GM21723 (cell line): ENCODE data around the gene TBL3.
"Not testable (repeated sequence)": the region's sequence is repeated elsewhere in the genome, so short reads cannot be mapped to it uniquely, and the experiment has no call there.

Experiments used
- ATAC-seq: cut with Tn5 transposase; IDR thresholded peaks from one replicate; pipeline ENCODE4 v1.9.1; 2021; ENCODE audit warnings: mild to moderate bottlenecking, moderate library complexity; ENCODE audit not compliant: unreplicated experiment

The TBL3 gene

GRCh38 chr16:1942810-1943726, 28.8 kb upstream of the TBL3 start, which contains the start of gene MSRB1:
Gene MSRB1, minus strand, starts transcription at chr16:1943199. Its CDS starts 43 bp downstream, at chr16:1943156.
- peak; percentile 84 for ATAC-seq

- no peak for ATAC-seq
Measured at GRCh38 chr16:1944612-1945199, 27.1 kb upstream of the TBL3 start.

- ATAC-seq: no peak
Measured at GRCh38 chr16:1945559-1946391, 26.1 kb upstream of the TBL3 start.

- no peak for ATAC-seq
Measured at GRCh38 chr16:1946495-1947368, 25.1 kb upstream of the TBL3 start.

- no peak for ATAC-seq
Measured at GRCh38 chr16:1947369-1947670, 24.5 kb upstream of the TBL3 start.

- no peak for ATAC-seq
Measured at GRCh38 chr16:1949507-1949906, 22.3 kb upstream of the TBL3 start.

GRCh38 chr16:1950047-1950446, 21.8 kb upstream of the TBL3 start:
- no peak for ATAC-seq

- ATAC-seq: no peak
Measured at GRCh38 chr16:1950559-1950958, 21.3 kb upstream of the TBL3 start.

- no peak for ATAC-seq
Measured at GRCh38 chr16:1953734-1954133, 18.1 kb upstream of the TBL3 start.

GRCh38 chr16:1957434-1958142, 14.3 kb upstream of the TBL3 start:
- not testable (repeated sequence) for ATAC-seq

GRCh38 chr16:1958143-1958491, 13.7 kb upstream of the TBL3 start:
- ATAC-seq: not testable (repeated sequence)

- peak; percentile 6 for ATAC-seq
Measured at GRCh38 chr16:1958715-1959268, 13.1 kb upstream of the TBL3 start.

GRCh38 chr16:1959269-1960039, 12.4 kb upstream of the TBL3 start, which contains the start of gene NDUFB10:
Gene NDUFB10, plus strand, starts transcription at chr16:1959538. Its CDS starts 87 bp downstream, at chr16:1959625.
- ATAC-seq: peak; percentile 64

GRCh38 chr16:1960665-1961630, 10.9 kb upstream of the TBL3 start:
- ATAC-seq: no peak

GRCh38 chr16:1961651-1962067, 10.2 kb upstream of the TBL3 start:
- no peak for ATAC-seq

GRCh38 chr16:1962161-1963153, 9.4 kb upstream of the TBL3 start:
- ATAC-seq: not testable (repeated sequence)
